IMR-90 (cell line): ENCODE results near the gene PLXNC1. TPM values are rescaled to one million over a fixed set of nuclear protein-coding genes. Genes with fewer than 3 reads are reported as not detected.

Experiments used
- ATAC-seq: fragments of 200-7000 bp; cut with Tn5 transposase; 2 replicates; pipeline ENCODE4 v1.9.1; 2020; ENCODE audit warnings: low read depth, mild to moderate bottlenecking, moderate library complexity
- BruUV-seq: library from RNA; stranded (reverse); fragments of 400-500 nt; replicated peaks from 2 replicates; lab custom pipeline; 2021; lab: Mats Ljungman, UMichigan
- CTCF ChIA-PET: fragments of 300-600 bp; formaldehyde crosslinking; extraction: SDS; loops from one replicate; lab custom pipeline; 2021; ENCODE audit warnings: antibody characterized with exemption; lab: Yijun Ruan, JAX
- POLR2A ChIA-PET: fragments of 300-600 bp; sonication (Branson Sonifier 250); formaldehyde crosslinking; loops from one replicate; lab custom pipeline; 2022; ENCODE audit warnings: antibody characterized with exemption; ENCODE audit not compliant: unreplicated experiment; lab: Charles Lee
- DNase-seq: peaks from one replicate; pipeline ENCODE4 v3.0.0; 2013
- H2AFZ ChIP-seq: replicated peaks from 2 replicates; pipeline ENCODE3; 2013; ENCODE audit warnings: low read length, mild to moderate bottlenecking; ENCODE audit not compliant: poor library complexity
- H2AK5ac ChIP-seq: 2 replicates; pipeline ENCODE4 v1.6.1; 2013; ENCODE audit warnings: low read depth, low read length, inconsistent platforms
- H2AK9ac ChIP-seq: replicated peaks from 2 replicates; pipeline ENCODE3; 2013; ENCODE audit warnings: mild to moderate bottlenecking, low read depth, low read length, moderate library complexity; ENCODE audit not compliant: poor library complexity
- H2BK120ac ChIP-seq: 2 replicates; pipeline ENCODE4 v1.6.1; 2013; ENCODE audit warnings: low read depth, low read length, inconsistent platforms
- H2BK15ac ChIP-seq: 3 replicates; pipeline ENCODE4 v1.6.1; 2013; ENCODE audit warnings: low read depth, low read length, inconsistent platforms
- H2BK20ac ChIP-seq: 2 replicates; pipeline ENCODE4 v1.6.1; 2013; ENCODE audit warnings: low read depth, mild to moderate bottlenecking, inconsistent platforms, low read length, moderate library complexity
- H2BK5ac ChIP-seq: 2 replicates; pipeline ENCODE4 v1.6.1; 2013; ENCODE audit warnings: mild to moderate bottlenecking, low read depth, low read length, inconsistent platforms; ENCODE audit not compliant: poor library complexity, severe bottlenecking
- H3K14ac ChIP-seq: replicated peaks from 2 replicates; pipeline ENCODE4 v1.6.1; 2013; ENCODE audit warnings: low read depth, low read length, inconsistent platforms
- H3K18ac ChIP-seq: 2 replicates; pipeline ENCODE4 v1.6.1; 2013; ENCODE audit warnings: low read depth, low read length, control low read depth
- H3K23ac ChIP-seq: 2 replicates; pipeline ENCODE4 v1.6.1; 2013; ENCODE audit warnings: low read depth, low read length, inconsistent platforms
- H3K27ac ChIP-seq: 2 replicates; pipeline ENCODE4 v1.5.1; 2013; ENCODE audit warnings: mild to moderate bottlenecking, control low read depth, low read length; ENCODE audit not compliant: insufficient read depth
- H3K27me3 ChIP-seq: 2 replicates; pipeline ENCODE4 v1.6.1; 2013; ENCODE audit warnings: low read length; ENCODE audit not compliant: control insufficient read depth, insufficient read depth
- H3K36me3 ChIP-seq: 2 replicates; pipeline ENCODE4 v1.6.1; 2013; ENCODE audit warnings: low read length, mixed read lengths; ENCODE audit not compliant: control insufficient read depth, insufficient read depth
- H3K4ac ChIP-seq: 2 replicates; pipeline ENCODE4 v1.6.1; 2013; ENCODE audit warnings: low read depth, low read length, inconsistent platforms
- H3K4me1 ChIP-seq: 2 replicates; pipeline ENCODE4 v1.6.1; 2013; ENCODE audit warnings: low read length, mixed read lengths; ENCODE audit not compliant: control insufficient read depth, insufficient read depth
- H3K4me2 ChIP-seq: 2 replicates; pipeline ENCODE4 v1.6.1; 2013; ENCODE audit warnings: low read depth, mild to moderate bottlenecking, control low read depth, low read length, moderate library complexity
- H3K4me3 ChIP-seq: 2 replicates; pipeline ENCODE4 v1.5.1; 2013; ENCODE audit warnings: low read depth, mild to moderate bottlenecking, control low read depth, low read length, moderate library complexity; ENCODE audit not compliant: insufficient read depth
- H3K56ac ChIP-seq: 2 replicates; pipeline ENCODE4 v1.6.1; 2013; ENCODE audit warnings: low read length, inconsistent platforms; ENCODE audit not compliant: insufficient read depth; ENCODE audit errors: extremely low read depth
- H3K79me1 ChIP-seq, 2 experiments: 2 replicates each; pipeline ENCODE4 v1.6.1; 2013; ENCODE audit warnings: low read length in 2 of 2, inconsistent platforms in 1 of 2, low read depth in 1 of 2
- H3K9ac ChIP-seq: 2 replicates; pipeline ENCODE4 v1.6.1; 2013; ENCODE audit warnings: low read depth, low read length, control low read depth
- H3K9me1 ChIP-seq: 2 replicates; pipeline ENCODE4 v1.6.1; 2013; ENCODE audit warnings: low read length, inconsistent platforms; ENCODE audit not compliant: insufficient read depth
- H3K9me3 ChIP-seq: 2 replicates; pipeline ENCODE4 v1.6.1; 2013; ENCODE audit warnings: low read length; ENCODE audit not compliant: control insufficient read depth, insufficient read depth
- H4K20me1 ChIP-seq: 2 replicates; pipeline ENCODE4 v1.6.1; 2013; ENCODE audit warnings: low read length, inconsistent platforms; ENCODE audit not compliant: insufficient read depth
- H4K5ac ChIP-seq: 2 replicates; pipeline ENCODE4 v1.6.1; 2013; ENCODE audit warnings: mild to moderate bottlenecking, low read depth, low read length, control low read depth
- H4K8ac ChIP-seq, 2 experiments: 2 replicates each; pipeline ENCODE4 v1.6.1; 2013; ENCODE audit warnings: low read depth in 2 of 2, low read length in 2 of 2, control low read depth in 1 of 2, inconsistent platforms in 1 of 2
- H4K91ac ChIP-seq: 2 replicates; pipeline ENCODE4 v1.6.1; 2013; ENCODE audit warnings: low read depth, low read length, inconsistent platforms; ENCODE audit not compliant: insufficient read depth
- BHLHE40 ChIP-seq: fragments of 150-350 bp; IDR thresholded peaks from 2 replicates; pipeline ENCODE4 v1.6.1; 2016; ENCODE audit warnings: mild to moderate bottlenecking, low read depth, low read length
- CEBPB ChIP-seq: IDR thresholded peaks from 2 replicates; pipeline ENCODE4 v1.6.1; 2012; ENCODE audit warnings: low read depth, low read length, improper control_type of control experiment
- CHD1 ChIP-seq: IDR thresholded peaks from 2 replicates; pipeline ENCODE4 v1.6.1; 2012; ENCODE audit warnings: low read depth, low read length, improper control_type of control experiment
- CTCF ChIP-seq: conservative IDR thresholded peaks from 2 replicates; pipeline ENCODE4 v1.5.1; 2012; ENCODE audit warnings: mild to moderate bottlenecking, low read depth, low read length, improper control_type of control experiment
- ELK1 ChIP-seq: fragments of 150-350 bp; IDR thresholded peaks from 2 replicates; pipeline ENCODE4 v1.6.1; 2016; ENCODE audit warnings: low read depth, mild to moderate bottlenecking, low read length, moderate library complexity, borderline replicate concordance
- FOS ChIP-seq: fragments of 150-350 bp; IDR thresholded peaks from 2 replicates; pipeline ENCODE4 v1.6.1; 2016; ENCODE audit warnings: low read depth, low read length
- MAFK ChIP-seq: IDR thresholded peaks from 2 replicates; pipeline ENCODE4 v1.6.1; 2012; ENCODE audit warnings: low read depth, low read length, improper control_type of control experiment
- MAZ ChIP-seq: IDR thresholded peaks from 2 replicates; pipeline ENCODE4 v1.6.1; 2012; ENCODE audit warnings: low read depth, mild to moderate bottlenecking, low read length, improper control_type of control experiment, moderate library complexity, borderline replicate concordance
- MXI1 ChIP-seq: IDR thresholded peaks from 2 replicates; pipeline ENCODE4 v1.6.1; 2012; ENCODE audit warnings: low read depth, mild to moderate bottlenecking, low read length, moderate library complexity, borderline replicate concordance
- NFE2L2 ChIP-seq: fragments of 150-350 bp; IDR thresholded peaks from 2 replicates; pipeline ENCODE4 v1.6.1; 2016; ENCODE audit warnings: low read depth, mild to moderate bottlenecking, low read length
- POLR2A ChIP-seq: IDR thresholded peaks from 2 replicates; pipeline ENCODE4 v1.6.1; 2012; ENCODE audit warnings: mild to moderate bottlenecking, low read depth, low read length
- RAD21 ChIP-seq: IDR thresholded peaks from 2 replicates; pipeline ENCODE4 v1.6.1; 2012; ENCODE audit warnings: low read length, improper control_type of control experiment
- RCOR1 ChIP-seq: IDR thresholded peaks from 2 replicates; pipeline ENCODE4 v1.6.1; 2012; ENCODE audit warnings: mild to moderate bottlenecking, low read length, improper control_type of control experiment; ENCODE audit not compliant: insufficient replicate concordance
- RFX5 ChIP-seq: IDR thresholded peaks from 2 replicates; pipeline ENCODE4 v1.8.0; 2012; ENCODE audit warnings: low read depth, mild to moderate bottlenecking, low read length, moderate library complexity
- SMC3 ChIP-seq: fragments of 150-350 bp; IDR thresholded peaks from 2 replicates; pipeline ENCODE4 v1.6.1; 2016; ENCODE audit warnings: low read depth, mild to moderate bottlenecking, antibody characterized with exemption, low read length, moderate library complexity
- USF2 ChIP-seq: fragments of 150-350 bp; IDR thresholded peaks from 2 replicates; pipeline ENCODE4 v1.6.1; 2017; ENCODE audit warnings: mild to moderate bottlenecking, antibody characterized with exemption, low read length, low read depth
- WGBS, 2 experiments: methylation state at CpG; one replicate each; pipeline versions ENCODE4 v1.1.5 to v1.1.7; 2013; ENCODE audit warnings: missing lambda C conversion rate in 2 of 2; ENCODE audit not compliant: insufficient read length in 1 of 2; ENCODE audit errors: extremely low coverage in 2 of 2; 5-methylcytosine and 5-hydroxymethylcytosine counted together
- dilution Hi-C: fragments of 300-500 bp; cut with HindIII; formaldehyde crosslinking; loops from one replicate; pipeline ENCODE4 v1.14.3; 2018; ENCODE audit warnings: low sequenced_read_pairs; ENCODE audit not compliant: unreplicated experiment
- in situ Hi-C: fragments of 300-500 bp; cut with MboI; formaldehyde crosslinking; loops from 3 replicates; pipeline ENCODE4 v1.14.3; 2019; ENCODE audit warnings: low sequenced_read_pairs, inconsistent platforms, mixed read lengths
- intact Hi-C: fragments of 100-400 bp; cut with micrococcal nuclease; formaldehyde crosslinking; loops from 2 replicates; pipeline ENCODE4 v1.10.0; 2022
- polyA plus RNA-seq, 3 experiments: library from polyadenylated mRNA; depleted of rRNA; stranded (reverse); fragments of >200 nt; gene quantifications; 2 replicates each; pipeline ENCODE4 v1.2.3, GENCODE V29; 2012; ENCODE audit warnings: low replicate concordance in 1 of 3
- total RNA-seq: library from RNA; depleted of rRNA; stranded (reverse); fragments of >200 nt; gene quantifications from 2 replicates; pipeline ENCODE4 v1.2.3, GENCODE V29; 2012

Gene PLXNC1
- total and polyA plus RNA-seq, 2 of the 4 experiments (the other 2 are of a cell fraction): 1.0 to 1.6 TPM

- Histone ChIP-seq H3K18ac (no peak overlapping the region; the same call in 1 of the 2 replicates), H3K56ac (no peak overlapping the region), H3K4ac (no peak overlapping the region), H3K27ac (no peak overlapping the region), H2AFZ (peak overlapping the region; percentile 64), H3K4me1 (peaks cover 12% of the 10 kb centered on the region), H3K23ac (no peak overlapping the region), H3K27me3 (no peaks in the 10 kb centered on the region), H4K91ac (0 out of 2 replicates have a peak overlapping the region, but pooled peaks have one; percentile 19), H3K4me3 (no peak overlapping the region), H2AK9ac (no peak overlapping the region), H4K20me1 (no peaks in the 10 kb centered on the region), H2BK20ac (no peak overlapping the region), H3K9me1 (peaks cover 5% of the 10 kb centered on the region), H3K9me3 (no peaks in the 10 kb centered on the region), H3K14ac (no peak overlapping the region), H3K9ac (no peak overlapping the region), H4K5ac (no peak overlapping the region), H2BK15ac (no peak overlapping the region), H2BK120ac (no peak overlapping the region), H3K79me1 (no peaks in the 10 kb centered on the region), H2BK5ac (no peak overlapping the region), H4K8ac (no peak overlapping the region; a peak in 1 of 4 replicates), H2AK5ac (no peak overlapping the region), H3K36me3 (no peaks in the 10 kb centered on the region), H3K4me2 (no peak overlapping the region)
- intact Hi-C loops: no loop called here
- no peak for ATAC-seq
- POLR2A ChIA-PET: no interaction called here
- no TSS peak for BruUV-seq
- dilution Hi-C loops: no loop called here
- in situ Hi-C loops: no loop called here
- CTCF ChIA-PET: no interaction called here
- 60% methylated on average over 3 of the region's 20 CpGs; no CpG with 5 or more reads in 1 of the 2 experiments for WGBS, 2 experiments
- TF ChIP-seq MXI1 (no peak), CTCF (no peak), CHD1 (no peak), SMC3 (no peak), POLR2A (no peak), USF2 (no peak), FOS (no peak), ELK1 (no peak), RFX5 (no peak), RAD21 (no peak), BHLHE40 (no peak), CEBPB (no peak), MAFK (no peak), RCOR1 (no peak), NFE2L2 (no peak), MAZ (no peak)
- DNase-seq: no peak
Measured at GRCh38 chr12:94263905-94264561, 115.7 kb downstream of the PLXNC1 start.
